GM21360 (cell line): Measurements from ENCODE around the gene ABCC10.
A peak's percentile ranks its signal among the peaks of the same experiment; 100 is the strongest.

ENCODE experiments used
- ATAC-seq: cut with Tn5 transposase; IDR thresholded peaks from one replicate; pipeline ENCODE4 v1.9.1; 2021; ENCODE audit warnings: mild to moderate bottlenecking, moderate library complexity; ENCODE audit not compliant: unreplicated experiment

Gene ABCC10

GRCh38 chr6:43468748-43469681 lies 41.7 kb downstream of the ABCC10 start:
- no peak for ATAC-seq

- ATAC-seq, result no peak
These were observed 42.6 kb downstream of the ABCC10 start for GRCh38 chr6:43469947-43470346.

GRCh38 chr6:43471399-43471798 lies 44.1 kb downstream of the ABCC10 start:
- ATAC-seq, result no peak

GRCh38 chr6:43472515-43472914 lies 45.2 kb downstream of the ABCC10 start:
- ATAC-seq, result no peak

GRCh38 chr6:43475516-43475915 lies 48.2 kb downstream of the ABCC10 start:
- no peak for ATAC-seq

- ATAC-seq, result no peak
These were observed 49.4 kb downstream of the ABCC10 start for GRCh38 chr6:43476746-43477145.

- ATAC-seq, result peak; percentile 90
These were observed 50.1 kb downstream of the ABCC10 start, which contains the start of gene TJAP1 for GRCh38 chr6:43477235-43478007. TJAP1 (plus strand) TSS chr6:43477570; CDS start chr6:43499002, 21,432 bp downstream.

- ATAC-seq, result no peak
These were observed 50.6 kb downstream of the ABCC10 start for GRCh38 chr6:43478008-43478372.

- no peak for ATAC-seq
These were observed 53.7 kb downstream of the ABCC10 start for GRCh38 chr6:43481075-43481474.

- ATAC-seq, result no peak
These were observed 54.4 kb downstream of the ABCC10 start for GRCh38 chr6:43481591-43482236.

GRCh38 chr6:43488667-43489276 lies 61.4 kb downstream of the ABCC10 start:
- ATAC-seq, result no peak

GRCh38 chr6:43489277-43490072 lies 62.1 kb downstream of the ABCC10 start:
- no peak for ATAC-seq

GRCh38 chr6:43490523-43490939 lies 63.2 kb downstream of the ABCC10 start:
- ATAC-seq, result no peak

- no peak for ATAC-seq
These were observed 64.7 kb downstream of the ABCC10 start for GRCh38 chr6:43491750-43492661.

- ATAC-seq, result no peak
These were observed 65.3 kb downstream of the ABCC10 start for GRCh38 chr6:43492673-43493072.

GRCh38 chr6:43493230-43493629 lies 65.9 kb downstream of the ABCC10 start:
- ATAC-seq, result no peak

GRCh38 chr6:43493833-43494232 lies 66.5 kb downstream of the ABCC10 start:
- ATAC-seq, result no peak

GRCh38 chr6:43494321-43494720 lies 67.0 kb downstream of the ABCC10 start:
- no peak for ATAC-seq

GRCh38 chr6:43494766-43495165 lies 67.4 kb downstream of the ABCC10 start:
- ATAC-seq, result no peak
